AML-193 (cell line): ENCODE results near the gene MUC6.

Experiments used
- DNase-seq, 2 experiments: peaks; one replicate each; lab custom pipeline; 2025; lab: John Stamatoyannopoulos, UW

MUC6 gene

GRCh38 chr11:967995-968751 is 68.3 kb downstream of the MUC6 start:
- no peak for DNase-seq

- DNase-seq: no peak
Measured at GRCh38 chr11:965206-965775, 71.2 kb downstream of the MUC6 start.

DNA sequence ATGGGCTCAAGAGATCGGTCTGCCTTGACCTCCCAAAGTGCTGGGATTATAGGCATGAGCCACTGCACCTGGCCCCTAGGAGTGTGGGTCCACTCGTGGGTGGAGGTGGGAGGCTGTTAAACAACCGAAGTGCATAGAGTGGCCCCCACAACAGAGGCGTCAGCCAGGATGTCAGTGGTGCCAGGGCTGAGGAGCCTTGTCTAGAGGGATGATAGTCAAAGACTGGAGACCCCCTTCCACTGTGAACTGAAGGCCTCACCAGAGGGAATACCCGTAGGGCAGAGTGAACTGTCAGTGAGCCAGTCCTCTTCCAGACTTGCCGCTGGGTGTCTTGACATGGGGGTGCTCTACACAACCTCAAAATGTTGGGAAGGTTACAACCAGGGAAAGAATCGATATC is 72.7 kb downstream of the MUC6 start:
- DNase-seq: no peak
